Panc1 (cell line): ENCODE data around the gene DTNBP1. TPM values are rescaled to one million over a fixed set of nuclear protein-coding genes. Genes with fewer than 3 reads are reported as not detected.

Experiments
- ATAC-seq: fragments of 200-7000 bp; cut with Tn5 transposase; 2 replicates; pipeline ENCODE4 v1.9.1; 2020; ENCODE audit warnings: mild to moderate bottlenecking, moderate library complexity
- BruUV-seq: library from RNA; stranded (reverse); fragments of 400-500 nt; replicated peaks from 2 replicates; lab custom pipeline; 2021; lab: Mats Ljungman, UMichigan
- CTCF ChIA-PET: fragments of 300-600 bp; sonication (Branson Sonifier 250); formaldehyde crosslinking; loops from one replicate; lab custom pipeline; 2022; ENCODE audit warnings: antibody characterized with exemption; lab: Charles Lee
- POLR2A ChIA-PET: fragments of 300-600 bp; sonication (Branson Sonifier 250); formaldehyde crosslinking; loops from one replicate; lab custom pipeline; 2022; ENCODE audit warnings: antibody characterized with exemption; lab: Charles Lee
- DNase-seq: peaks from one replicate; pipeline ENCODE4 v3.0.0-alpha.2; 2010; ENCODE audit warnings: low read depth, low spot score
- H3K27ac ChIP-seq: 2 replicates; pipeline ENCODE4 v1.5.1; 2011; ENCODE audit warnings: mild to moderate bottlenecking, low read length, inconsistent platforms
- H3K27me3 ChIP-seq: fragments of 200-500 bp; sonication (Bioruptor generic); 2 replicates; pipeline ENCODE4 v1.6.0; 2014; ENCODE audit warnings: low read length, inconsistent platforms; ENCODE audit not compliant: control insufficient read depth, insufficient read depth
- H3K36me3 ChIP-seq: fragments of 200-500 bp; sonication (Bioruptor generic); 2 replicates; pipeline ENCODE4 v1.5.1; 2014; ENCODE audit warnings: inconsistent platforms, mild to moderate bottlenecking, low read length, moderate library complexity; ENCODE audit not compliant: control insufficient read depth, insufficient read depth
- H3K4me1 ChIP-seq: 2 replicates; pipeline ENCODE4 v1.5.1; 2011; ENCODE audit warnings: inconsistent platforms, mild to moderate bottlenecking, low read length, moderate library complexity; ENCODE audit not compliant: control insufficient read depth, insufficient read depth
- H3K4me3 ChIP-seq, 2 experiments: 2 replicates each; pipeline ENCODE4 v1.5.1; 2011 to 2012; ENCODE audit warnings: low read depth in 2 of 2, low read length in 2 of 2, mild to moderate bottlenecking in 2 of 2, inconsistent platforms in 1 of 2, moderate library complexity in 1 of 2
- H3K9me3 ChIP-seq: fragments of 200-500 bp; sonication (Bioruptor generic); 2 replicates; pipeline ENCODE4 v1.5.1; 2014; ENCODE audit warnings: low read depth, mild to moderate bottlenecking, inconsistent platforms, low read length, moderate library complexity; ENCODE audit not compliant: control insufficient read depth, insufficient read depth
- CTCF ChIP-seq: fragments of 450-650 bp; IDR thresholded peaks from 2 replicates; pipeline ENCODE4 v1.5.1; 2017; ENCODE audit warnings: mild to moderate bottlenecking
- POLR2AphosphoS5 ChIP-seq: IDR thresholded peaks from 2 replicates; pipeline ENCODE4 v1.6.1; 2012; ENCODE audit warnings: mild to moderate bottlenecking, low read depth, low read length, moderate library complexity
- REST ChIP-seq, 2 experiments: IDR thresholded peaks; 2 replicates each; pipeline ENCODE4 v1.6.1; 2011 to 2012; ENCODE audit warnings: low read depth in 2 of 2, control low read depth in 1 of 2, low read length in 1 of 2, mild to moderate bottlenecking in 1 of 2, moderate library complexity in 1 of 2; ENCODE audit not compliant: insufficient read depth in 1 of 2
- SIN3A ChIP-seq: IDR thresholded peaks from 2 replicates; pipeline ENCODE4 v1.6.1; 2012; ENCODE audit warnings: low read depth, mild to moderate bottlenecking, low read length, moderate library complexity, borderline replicate concordance; ENCODE audit not compliant: insufficient read depth
- TCF7L2 ChIP-seq: IDR thresholded peaks from 2 replicates; pipeline ENCODE4 v1.6.1; 2011; ENCODE audit warnings: mild to moderate bottlenecking, low read depth, low read length, inconsistent platforms
- in situ Hi-C: cut with HindIII; loops from 2 replicates; pipeline ENCODE4 v1.10.0; 2016; ENCODE audit warnings: low sequenced_read_pairs, low pct_unique_long_range_greater_than_20kb
- intact Hi-C: fragments of 100-400 bp; cut with micrococcal nuclease; formaldehyde crosslinking; loops from one replicate; pipeline ENCODE4 v1.10.0; 2022; ENCODE audit not compliant: unreplicated experiment
- total RNA-seq: library from RNA; stranded (reverse); gene quantifications from one replicate; pipeline ENCODE4 v1.2.1, GENCODE V29; 2021; ENCODE audit not compliant: unreplicated experiment

DTNBP1 gene
- total RNA-seq, 1 experiment from 2014 or later: 29.3 TPM

- in situ Hi-C loops: no loop called here
Measured at GRCh38 chr6:15528870-15529269, 134.0 kb downstream of the DTNBP1 start.

DNA sequence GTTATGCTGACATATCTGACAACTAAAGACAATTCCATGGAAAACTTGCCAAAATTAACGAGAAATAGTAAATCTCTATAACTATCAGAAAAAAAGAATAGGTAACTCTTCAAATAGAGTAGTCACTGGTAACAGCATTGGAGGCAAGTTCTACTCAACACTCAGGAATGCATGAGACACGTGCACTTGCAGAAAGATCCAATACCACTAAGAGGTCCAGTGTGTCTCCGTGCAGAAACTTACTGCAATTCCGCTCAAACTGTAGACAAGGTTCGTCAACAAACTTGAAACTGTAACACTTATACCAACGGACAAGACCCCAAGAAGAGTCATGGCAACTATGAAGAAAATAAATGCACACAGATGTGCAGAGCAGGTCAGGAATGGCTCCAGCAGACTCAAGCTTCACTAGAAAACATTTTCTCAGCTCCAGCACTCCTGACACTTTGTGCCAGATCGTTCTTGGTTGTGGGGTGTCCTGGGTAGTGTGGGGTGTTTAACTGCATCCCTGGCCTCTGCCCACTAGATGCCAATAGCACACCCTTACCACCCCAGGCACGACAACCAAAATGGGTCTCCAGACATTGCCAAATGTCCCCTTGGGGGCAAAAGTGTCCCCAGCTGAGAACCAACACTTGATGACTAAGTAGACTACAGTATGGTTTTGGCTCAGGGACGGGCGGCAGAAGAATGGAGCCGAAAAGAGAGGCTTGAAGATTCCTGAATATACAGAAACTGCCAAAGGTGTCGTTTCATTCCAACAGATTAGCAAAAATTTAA lies 134.8 kb downstream of the DTNBP1 start:
- ATAC-seq: no peak
- no peak for TF ChIP-seq POLR2AphosphoS5
- no peak for TF ChIP-seq REST (IDR thresholded peaks at IDR 0.05; ENCODE audit: insufficient read depth in 1 of 2, low read depth in 2 of 2, low read length in 1 of 2)
- TF ChIP-seq CTCF: no peak
- no peak for TF ChIP-seq SIN3A
- TF ChIP-seq TCF7L2: no peak
- H3K27me3 ChIP-seq: no peaks in the 10 kb centered on the region

More at GRCh38 chr6:15528870-15529269, 134.0 kb downstream of the DTNBP1 start:
- BruUV-seq: no TSS peak
- DNase-seq: no peak
- H3K36me3 ChIP-seq: peaks cover 2% of the 10 kb centered on the region; the same call in 1 of the 2 replicates
- no peaks in the 10 kb centered on the region for H3K4me1 ChIP-seq
- ChIA-PET POLR2A (no interaction called here), CTCF (no interaction called here)
- H3K9me3 ChIP-seq: no peaks in the 10 kb centered on the region
- no peak for TF ChIP-seq SIN3A
- no peak for TF ChIP-seq TCF7L2
- no peak for TF ChIP-seq CTCF
- TF ChIP-seq POLR2AphosphoS5: no peak
- no peak for TF ChIP-seq REST (IDR thresholded peaks at IDR 0.05; ENCODE audit: insufficient read depth in 1 of 2, low read depth in 2 of 2, low read length in 1 of 2)
- H3K27ac ChIP-seq: no peak overlapping the region
- no peak for ATAC-seq
- no peak overlapping the region for H3K4me3 ChIP-seq
- intact Hi-C loops: no loop called here
- H3K27me3 ChIP-seq: no peaks in the 10 kb centered on the region

More for the DNA sequence above, 134.8 kb downstream of the DTNBP1 start:
- ChIA-PET POLR2A (no interaction called here), CTCF (no interaction called here)
- Histone ChIP-seq H3K4me3 (no peak overlapping the region), H3K9me3 (no peaks in the 10 kb centered on the region), H3K4me1 (no peaks in the 10 kb centered on the region), H3K27ac (no peak overlapping the region), H3K36me3 (peaks cover 2% of the 10 kb centered on the region; the same call in 1 of the 2 replicates)
- intact Hi-C loops (no loop called here), in situ Hi-C loops (no loop called here)
- no TSS peak for BruUV-seq
- DNase-seq: no peak
